Measurements from ENCODE around the gene PHC3.

The PHC3 gene, protein sequence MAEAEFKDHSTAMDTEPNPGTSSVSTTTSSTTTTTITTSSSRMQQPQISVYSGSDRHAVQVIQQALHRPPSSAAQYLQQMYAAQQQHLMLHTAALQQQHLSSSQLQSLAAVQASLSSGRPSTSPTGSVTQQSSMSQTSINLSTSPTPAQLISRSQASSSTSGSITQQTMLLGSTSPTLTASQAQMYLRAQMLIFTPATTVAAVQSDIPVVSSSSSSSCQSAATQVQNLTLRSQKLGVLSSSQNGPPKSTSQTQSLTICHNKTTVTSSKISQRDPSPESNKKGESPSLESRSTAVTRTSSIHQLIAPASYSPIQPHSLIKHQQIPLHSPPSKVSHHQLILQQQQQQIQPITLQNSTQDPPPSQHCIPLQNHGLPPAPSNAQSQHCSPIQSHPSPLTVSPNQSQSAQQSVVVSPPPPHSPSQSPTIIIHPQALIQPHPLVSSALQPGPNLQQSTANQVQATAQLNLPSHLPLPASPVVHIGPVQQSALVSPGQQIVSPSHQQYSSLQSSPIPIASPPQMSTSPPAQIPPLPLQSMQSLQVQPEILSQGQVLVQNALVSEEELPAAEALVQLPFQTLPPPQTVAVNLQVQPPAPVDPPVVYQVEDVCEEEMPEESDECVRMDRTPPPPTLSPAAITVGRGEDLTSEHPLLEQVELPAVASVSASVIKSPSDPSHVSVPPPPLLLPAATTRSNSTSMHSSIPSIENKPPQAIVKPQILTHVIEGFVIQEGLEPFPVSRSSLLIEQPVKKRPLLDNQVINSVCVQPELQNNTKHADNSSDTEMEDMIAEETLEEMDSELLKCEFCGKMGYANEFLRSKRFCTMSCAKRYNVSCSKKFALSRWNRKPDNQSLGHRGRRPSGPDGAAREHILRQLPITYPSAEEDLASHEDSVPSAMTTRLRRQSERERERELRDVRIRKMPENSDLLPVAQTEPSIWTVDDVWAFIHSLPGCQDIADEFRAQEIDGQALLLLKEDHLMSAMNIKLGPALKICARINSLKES

GRCh38 chr3:170180908-170181885 lies at the start of gene PHC3:
Gene PHC3, minus strand, starts transcription at chr3:170181733. Its CDS starts 18 bp downstream, at chr3:170181715.
- H3K4me3 ChIP-seq (ENCODE audit: low read length): peak within 1 kb of the TSS; percentile 80
- DNase-seq (ENCODE audit: low read depth): peak; percentile 47

DNA sequence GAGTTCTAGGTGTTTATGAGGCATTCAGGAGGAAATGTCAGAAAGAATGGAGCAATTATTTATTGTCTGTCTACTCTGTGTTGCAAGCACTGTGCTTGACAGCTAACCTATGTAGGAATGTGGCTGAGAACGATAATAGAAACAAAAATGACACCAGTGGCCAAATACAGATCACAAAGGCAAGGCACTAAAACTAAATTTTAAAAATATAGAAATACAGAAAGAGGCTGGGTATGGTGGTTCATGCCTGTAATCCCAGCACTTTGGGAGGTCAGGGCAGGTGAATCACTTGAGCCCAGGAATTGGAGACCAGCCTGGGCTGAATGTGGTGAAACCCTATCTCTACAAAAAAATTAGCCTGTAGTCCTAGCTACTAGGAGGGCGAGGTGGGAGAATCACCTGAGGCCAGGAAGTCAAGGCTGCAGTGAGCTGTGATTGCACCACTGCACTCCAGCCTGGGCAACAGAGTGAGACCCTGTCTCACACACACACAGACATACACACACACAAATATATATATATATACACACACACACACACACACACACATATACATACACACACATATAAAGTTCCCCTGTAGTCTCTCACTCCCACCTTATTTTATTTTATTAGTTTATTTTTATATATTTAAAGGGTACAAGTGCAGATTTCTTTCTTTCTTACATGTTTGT lies 46.7 kb upstream of the PHC3 start:
- H3K4me3 ChIP-seq (ENCODE audit: low read length): no peak overlapping the region
- TF ChIP-seq, protein P1, sequence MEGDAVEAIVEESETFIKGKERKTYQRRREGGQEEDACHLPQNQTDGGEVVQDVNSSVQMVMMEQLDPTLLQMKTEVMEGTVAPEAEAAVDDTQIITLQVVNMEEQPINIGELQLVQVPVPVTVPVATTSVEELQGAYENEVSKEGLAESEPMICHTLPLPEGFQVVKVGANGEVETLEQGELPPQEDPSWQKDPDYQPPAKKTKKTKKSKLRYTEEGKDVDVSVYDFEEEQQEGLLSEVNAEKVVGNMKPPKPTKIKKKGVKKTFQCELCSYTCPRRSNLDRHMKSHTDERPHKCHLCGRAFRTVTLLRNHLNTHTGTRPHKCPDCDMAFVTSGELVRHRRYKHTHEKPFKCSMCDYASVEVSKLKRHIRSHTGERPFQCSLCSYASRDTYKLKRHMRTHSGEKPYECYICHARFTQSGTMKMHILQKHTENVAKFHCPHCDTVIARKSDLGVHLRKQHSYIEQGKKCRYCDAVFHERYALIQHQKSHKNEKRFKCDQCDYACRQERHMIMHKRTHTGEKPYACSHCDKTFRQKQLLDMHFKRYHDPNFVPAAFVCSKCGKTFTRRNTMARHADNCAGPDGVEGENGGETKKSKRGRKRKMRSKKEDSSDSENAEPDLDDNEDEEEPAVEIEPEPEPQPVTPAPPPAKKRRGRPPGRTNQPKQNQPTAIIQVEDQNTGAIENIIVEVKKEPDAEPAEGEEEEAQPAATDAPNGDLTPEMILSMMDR (conservative IDR thresholded peaks at IDR 0.05; ENCODE audit: low read depth, low read length): no peak
- no peak for DNase-seq (ENCODE audit: low read depth)

More at GRCh38 chr3:170180908-170181885, at the start of gene PHC3:
- TF ChIP-seq, protein P1 (conservative IDR thresholded peaks at IDR 0.05; ENCODE audit: low read depth, low read length): no peak

DNA sequence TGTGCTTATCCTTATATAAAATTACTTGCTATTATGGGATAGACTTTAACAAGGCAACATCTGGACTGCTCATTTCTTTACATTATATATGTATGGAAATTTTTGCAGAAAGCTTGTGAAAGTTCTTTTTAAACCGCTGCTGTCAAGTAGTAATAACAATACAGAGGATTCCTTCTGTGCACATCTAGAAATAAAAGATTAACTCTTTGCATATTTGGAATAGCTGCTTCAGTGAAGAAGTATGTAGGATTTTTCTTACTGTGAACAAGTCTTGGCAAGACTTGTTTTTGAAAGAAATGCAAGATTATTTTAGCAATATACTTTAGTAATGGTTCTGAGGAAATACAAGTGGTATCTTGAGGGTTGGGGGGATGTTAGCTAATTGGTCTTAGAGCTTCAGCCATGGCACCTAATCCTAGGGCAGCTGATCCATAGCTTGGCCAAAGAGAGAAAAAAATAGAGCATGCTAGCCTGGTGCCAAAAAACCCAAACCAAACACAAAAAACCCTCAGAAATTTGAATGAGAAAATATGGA lies 45.0 kb upstream of the PHC3 start:
- no peak overlapping the region for H3K4me3 ChIP-seq (ENCODE audit: low read length)
- TF ChIP-seq, protein P1 (conservative IDR thresholded peaks at IDR 0.05; ENCODE audit: low read depth, low read length): no peak
- DNase-seq (ENCODE audit: low read depth): peak; percentile 40

- no peak overlapping the region for H3K4me3 ChIP-seq (ENCODE audit: low read length)
- TF ChIP-seq, protein P1 (conservative IDR thresholded peaks at IDR 0.05; ENCODE audit: low read depth, low read length): no peak
- no peak for DNase-seq (ENCODE audit: low read depth)
These were observed 43.6 kb upstream of the PHC3 start for GRCh38 chr3:170225166-170225565.

- DNase-seq (ENCODE audit: low read depth): no peak
- peak overlapping the region; percentile 93 for H3K4me3 ChIP-seq (ENCODE audit: low read length)
- TF ChIP-seq, protein P1 (conservative IDR thresholded peaks at IDR 0.05; ENCODE audit: low read depth, low read length): peak; percentile 14
These were observed 41.4 kb upstream of the PHC3 start for GRCh38 chr3:170222647-170223541.

Data from retinal pigment epithelial cell (primary cell).